ENCODE measurements around the gene APOM.

Gene APOM

DNA sequence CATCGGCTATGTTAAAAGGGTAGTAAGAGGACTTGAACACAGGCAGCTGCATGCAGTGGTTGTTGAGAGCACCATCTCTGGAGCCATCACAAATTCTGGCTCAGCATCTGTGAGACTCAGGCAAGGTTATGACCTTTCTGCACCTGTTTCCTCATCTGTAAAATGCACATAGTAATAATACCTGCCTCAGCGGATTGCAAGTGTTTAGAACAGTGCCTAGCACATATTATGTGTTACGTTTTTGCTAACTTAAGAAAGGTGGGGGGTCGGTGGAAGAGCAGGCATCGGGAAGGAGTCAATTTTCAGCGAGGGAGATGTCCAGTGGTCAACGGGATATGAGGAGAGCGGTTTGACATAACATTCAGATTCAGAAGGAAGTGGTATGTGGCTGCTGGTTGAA is 22.3 kb downstream of the APOM start:
- H3K9me3 ChIP-seq (ENCODE audit: control extremely low read depth in 1 of 5, control insufficient read depth in 4 of 5, insufficient read depth in 2 of 5, low read depth in 1 of 5, low read length in 4 of 5) = no peaks in the 10 kb centered on the region
- WGBS (ENCODE audit: insufficient coverage) = 86% methylated on average over 8 of the region's 8 CpGs
- peaks cover 0 to 37% (median 30%) of the 10 kb centered on the region in 4 experiments for H3K4me1 ChIP-seq (ENCODE audit: control extremely low read depth in 1 of 4, control insufficient read depth in 4 of 4, insufficient read depth in 4 of 4, low read length in 3 of 4)
- ChIA-PET CTCF (interaction anchor here (0.7 to 1.5 kb wide), 4 partner anchors 11 to 149 kb away, joined by 3 read pairs; partner anchors contain the start of gene HSPA1B), POLR2A (no interaction called here)
- H3K27ac ChIP-seq (ENCODE audit: insufficient read depth in 1 of 2, low read depth in 1 of 2, low read length in 2 of 2, poor library complexity in 1 of 2, severe bottlenecking in 2 of 2) = no peak overlapping the region
- no peaks in the 10 kb centered on the region for H3K27me3 ChIP-seq (replicated peaks in 2 of 5; ENCODE audit: control insufficient read depth in 4 of 5, insufficient read depth in 5 of 5, low read length in 4 of 5)
- H3K36me3 ChIP-seq (ENCODE audit: control insufficient read depth in 4 of 4, insufficient read depth in 4 of 4, low read length in 3 of 4) = peaks cover 0 to 8% (median 5%) of the 10 kb centered on the region in 4 experiments
- no peak overlapping the region for H3K4me3 ChIP-seq (ENCODE audit: control insufficient read depth in 1 of 7, extremely low read depth in 1 of 7, insufficient read depth in 4 of 7, low read depth in 2 of 7, low read length in 6 of 7)
- no peak for DNase-seq

GRCh38 chr6:31680226-31681134 is 24.8 kb downstream of the APOM start, which contains the start of gene LY6G5C:
Gene LY6G5C (minus strand): TSS chr6:31681067. CDS start chr6:31680373, 694 bp downstream.
- H3K9me3 ChIP-seq (ENCODE audit: control extremely low read depth in 1 of 5, control insufficient read depth in 4 of 5, insufficient read depth in 2 of 5, low read depth in 1 of 5, low read length in 4 of 5) = no peaks in the 10 kb centered on the region
- POLR2A ChIA-PET = interaction anchor here (0.6 to 0.9 kb wide), 3 partner anchors 10 to 115 kb away, joined by 3 read pairs; partner anchors contain the start of gene VARS1
- no peaks in the 10 kb centered on the region for H3K27me3 ChIP-seq (replicated peaks in 2 of 5; ENCODE audit: control insufficient read depth in 4 of 5, insufficient read depth in 5 of 5, low read length in 4 of 5)
- peaks cover 0 to 38% (median 35%) of the 10 kb centered on the region in 4 experiments for H3K4me1 ChIP-seq (ENCODE audit: control extremely low read depth in 1 of 4, control insufficient read depth in 4 of 4, insufficient read depth in 4 of 4, low read length in 3 of 4)
- H3K4me3 ChIP-seq (ENCODE audit: control insufficient read depth in 1 of 7, extremely low read depth in 1 of 7, insufficient read depth in 4 of 7, low read depth in 2 of 7, low read length in 6 of 7) = peak within 1 kb of the TSS; percentile 60 to 89 (median 79)
- peak; percentile 65 to 67 (median 67) for DNase-seq
- CTCF ChIA-PET = interaction anchor here (0.6 to 3.3 kb wide), 20 partner anchors 9 to 243 kb away, joined by 3 to 17 read pairs (median 4); partner anchors contain the start of genes ABHD16A, C6orf47 and LY6G5B
- WGBS (ENCODE audit: insufficient coverage) = 17% methylated on average over 16 of the region's 17 CpGs
- peaks cover 0 to 10% (median 7%) of the 10 kb centered on the region in 4 experiments for H3K36me3 ChIP-seq (ENCODE audit: control insufficient read depth in 4 of 4, insufficient read depth in 4 of 4, low read length in 3 of 4)
- H3K27ac ChIP-seq (ENCODE audit: insufficient read depth in 1 of 2, low read depth in 1 of 2, low read length in 2 of 2, poor library complexity in 1 of 2, severe bottlenecking in 2 of 2) = peak within 1 kb of the TSS in 1 of 2 experiments; percentile 1

DNA sequence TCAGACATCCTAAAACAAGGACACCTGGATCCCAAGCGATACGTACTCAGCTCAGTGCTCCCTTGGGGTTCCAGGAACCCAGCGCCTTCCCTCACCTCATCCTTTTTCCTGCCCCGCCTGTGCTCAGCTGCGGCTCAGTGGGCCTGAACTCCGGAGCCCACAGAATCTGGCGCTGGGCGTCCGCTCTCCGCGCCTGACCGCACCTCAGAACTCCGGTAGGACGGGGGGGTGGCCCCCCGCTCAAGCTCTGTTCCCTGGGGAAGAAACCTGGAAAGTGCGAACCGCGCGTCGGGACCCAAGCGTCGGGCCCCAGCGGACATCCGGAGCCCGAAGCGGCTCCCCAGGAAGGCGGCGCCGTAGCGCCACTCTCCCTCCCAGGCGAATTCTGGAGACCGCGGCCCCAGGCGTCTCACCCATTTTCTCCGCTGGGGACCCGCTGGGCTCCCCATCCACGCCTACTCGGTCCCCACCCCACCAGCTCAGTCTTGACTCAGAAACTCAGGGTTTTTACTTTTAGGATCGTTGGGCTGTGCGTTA is 25.5 kb downstream of the APOM start:
- 0% methylated on average over 38 of the region's 40 CpGs for WGBS (ENCODE audit: insufficient coverage)

GRCh38 chr6:31683591-31683990 is 27.9 kb downstream of the APOM start:
- ChIA-PET POLR2A (no interaction called here), CTCF (interaction anchor here (1.3 to 7.8 kb wide), 3 partner anchors 17 to 43 kb away, joined by 3 to 51 read pairs (median 6); partner anchors contain the start of gene ABHD16A)
- Histone ChIP-seq H3K4me3 (ENCODE audit: control insufficient read depth in 1 of 7, extremely low read depth in 1 of 7, insufficient read depth in 4 of 7, low read depth in 2 of 7, low read length in 6 of 7) (peak overlapping the region in 3 of 7 experiments; percentile 42 to 63 (median 46)), H3K9me3 (ENCODE audit: control extremely low read depth in 1 of 5, control insufficient read depth in 4 of 5, insufficient read depth in 2 of 5, low read depth in 1 of 5, low read length in 4 of 5) (no peaks in the 10 kb centered on the region), H3K36me3 (ENCODE audit: control insufficient read depth in 4 of 4, insufficient read depth in 4 of 4, low read length in 3 of 4) (peaks cover 0 to 38% (median 38%) of the 10 kb centered on the region in 4 experiments), H3K27me3 (replicated peaks in 2 of 5; ENCODE audit: control insufficient read depth in 4 of 5, insufficient read depth in 5 of 5, low read length in 4 of 5) (no peaks in the 10 kb centered on the region), H3K4me1 (ENCODE audit: control extremely low read depth in 1 of 4, control insufficient read depth in 4 of 4, insufficient read depth in 4 of 4, low read length in 3 of 4) (peaks cover 0 to 38% (median 32%) of the 10 kb centered on the region in 4 experiments), H3K27ac (ENCODE audit: insufficient read depth in 1 of 2, low read depth in 1 of 2, low read length in 2 of 2, poor library complexity in 1 of 2, severe bottlenecking in 2 of 2) (no peak overlapping the region)
- no peak for DNase-seq
- 98% methylated on average over 12 of the region's 13 CpGs for WGBS (ENCODE audit: insufficient coverage)

More for the DNA sequence above, 25.5 kb downstream of the APOM start:
- POLR2A ChIA-PET = interaction anchor here (0.6 to 0.9 kb wide), 2 partner anchors 10 to 115 kb away, joined by 3 read pairs; partner anchors contain the start of gene VARS1
- Histone ChIP-seq H3K27ac (ENCODE audit: insufficient read depth in 1 of 2, low read depth in 1 of 2, low read length in 2 of 2, poor library complexity in 1 of 2, severe bottlenecking in 2 of 2) (peak overlapping the region in 1 of 2 experiments; percentile 1), H3K27me3 (replicated peaks in 2 of 5; ENCODE audit: control insufficient read depth in 4 of 5, insufficient read depth in 5 of 5, low read length in 4 of 5) (no peaks in the 10 kb centered on the region), H3K4me1 (ENCODE audit: control extremely low read depth in 1 of 4, control insufficient read depth in 4 of 4, insufficient read depth in 4 of 4, low read length in 3 of 4) (peaks cover 0 to 38% (median 35%) of the 10 kb centered on the region in 4 experiments), H3K4me3 (ENCODE audit: control insufficient read depth in 1 of 7, extremely low read depth in 1 of 7, insufficient read depth in 4 of 7, low read depth in 2 of 7, low read length in 6 of 7) (peak overlapping the region; percentile 60 to 89 (median 79)), H3K36me3 (ENCODE audit: control insufficient read depth in 4 of 4, insufficient read depth in 4 of 4, low read length in 3 of 4) (peaks cover 0 to 17% (median 14%) of the 10 kb centered on the region in 4 experiments), H3K9me3 (ENCODE audit: control extremely low read depth in 1 of 5, control insufficient read depth in 4 of 5, insufficient read depth in 2 of 5, low read depth in 1 of 5, low read length in 4 of 5) (no peaks in the 10 kb centered on the region)
- DNase-seq = peak in 2 of 3 donors; percentile 66 to 68
- CTCF ChIA-PET = interaction anchor here (0.6 to 3.3 kb wide), 15 partner anchors 10 to 242 kb away, joined by 3 to 17 read pairs (median 4); partner anchors contain the start of genes ABHD16A, C6orf47 and LY6G5B

DNA sequence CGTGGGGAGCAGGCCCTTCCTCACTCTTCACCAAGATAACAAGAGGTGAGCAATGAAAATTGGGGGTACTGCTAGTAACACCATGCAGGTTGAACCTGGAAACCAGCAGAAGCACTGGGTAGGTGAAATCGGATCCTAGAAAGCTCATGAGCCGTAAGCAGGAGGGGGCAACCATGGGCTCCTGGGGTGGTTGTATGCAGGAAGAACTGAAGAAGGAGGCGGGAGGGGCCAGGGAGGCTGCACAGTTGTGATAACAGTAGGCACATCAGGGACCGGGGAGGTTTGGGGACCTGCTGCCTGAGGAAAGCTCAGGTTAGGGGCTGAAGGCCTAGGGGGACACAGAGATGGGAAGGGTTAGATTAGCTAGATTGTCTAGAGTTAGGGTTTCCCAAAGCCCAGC is 30.8 kb downstream of the APOM start:
- 86% methylated on average over 4 of the region's 5 CpGs for WGBS (ENCODE audit: insufficient coverage)
- no peak for DNase-seq
- CTCF ChIA-PET = interaction anchor here (0.8 to 7.8 kb wide), 4 partner anchors 14 to 135 kb away, joined by 3 to 51 read pairs (median 4); partner anchors contain the start of gene ABHD16A

GRCh38 chr6:31687321-31687720 is 31.6 kb downstream of the APOM start:
- POLR2A ChIA-PET = interaction anchor here (1.0 kb wide), 1 partner anchor 16 kb away, joined by 3 read pairs; the partner anchor contains the start of gene ABHD16A

More for the DNA sequence above, 30.8 kb downstream of the APOM start:
- Histone ChIP-seq H3K27ac (ENCODE audit: insufficient read depth in 1 of 2, low read depth in 1 of 2, low read length in 2 of 2, poor library complexity in 1 of 2, severe bottlenecking in 2 of 2) (peak overlapping the region in 1 of 2 experiments; percentile 7), H3K36me3 (ENCODE audit: control insufficient read depth in 4 of 4, insufficient read depth in 4 of 4, low read length in 3 of 4) (peaks cover 12 to 67% (median 62%) of the 10 kb centered on the region in 4 experiments), H3K9me3 (ENCODE audit: control extremely low read depth in 1 of 5, control insufficient read depth in 4 of 5, insufficient read depth in 2 of 5, low read depth in 1 of 5, low read length in 4 of 5) (no peaks in the 10 kb centered on the region), H3K4me3 (ENCODE audit: control insufficient read depth in 1 of 7, extremely low read depth in 1 of 7, insufficient read depth in 4 of 7, low read depth in 2 of 7, low read length in 6 of 7) (no peak overlapping the region), H3K27me3 (replicated peaks in 2 of 5; ENCODE audit: control insufficient read depth in 4 of 5, insufficient read depth in 5 of 5, low read length in 4 of 5) (no peaks in the 10 kb centered on the region), H3K4me1 (ENCODE audit: control extremely low read depth in 1 of 4, control insufficient read depth in 4 of 4, insufficient read depth in 4 of 4, low read length in 3 of 4) (peaks cover 0 to 14% (median 7%) of the 10 kb centered on the region in 4 experiments)
- POLR2A ChIA-PET = no interaction called here

More at GRCh38 chr6:31687321-31687720, 31.6 kb downstream of the APOM start:
- Histone ChIP-seq H3K9me3 (ENCODE audit: control extremely low read depth in 1 of 5, control insufficient read depth in 4 of 5, insufficient read depth in 2 of 5, low read depth in 1 of 5, low read length in 4 of 5) (no peaks in the 10 kb centered on the region), H3K4me3 (ENCODE audit: control insufficient read depth in 1 of 7, extremely low read depth in 1 of 7, insufficient read depth in 4 of 7, low read depth in 2 of 7, low read length in 6 of 7) (no peak overlapping the region), H3K27ac (ENCODE audit: insufficient read depth in 1 of 2, low read depth in 1 of 2, low read length in 2 of 2, poor library complexity in 1 of 2, severe bottlenecking in 2 of 2) (no peak overlapping the region), H3K36me3 (ENCODE audit: control insufficient read depth in 4 of 4, insufficient read depth in 4 of 4, low read length in 3 of 4) (peaks cover 12 to 74% (median 68%) of the 10 kb centered on the region in 4 experiments), H3K27me3 (replicated peaks in 2 of 5; ENCODE audit: control insufficient read depth in 4 of 5, insufficient read depth in 5 of 5, low read length in 4 of 5) (no peaks in the 10 kb centered on the region), H3K4me1 (ENCODE audit: control extremely low read depth in 1 of 4, control insufficient read depth in 4 of 4, insufficient read depth in 4 of 4, low read length in 3 of 4) (peaks cover 0 to 11% (median 3%) of the 10 kb centered on the region in 4 experiments)
- CTCF ChIA-PET = interaction anchor here (1.3 to 7.8 kb wide), 3 partner anchors 13 to 43 kb away, joined by 3 to 51 read pairs (median 4); partner anchors contain the start of gene ABHD16A
- WGBS (ENCODE audit: insufficient coverage) = 87% methylated on average over 4 of the region's 8 CpGs
- DNase-seq = no peak

Data from common myeloid progenitor, CD34-positive (primary cell).